GM21423 (cell line): Measurements from ENCODE around the gene POLR1A.

Experiments
- ATAC-seq: cut with Tn5 transposase; IDR thresholded peaks from one replicate; pipeline ENCODE4 v1.9.1; 2021; ENCODE audit warnings: mild to moderate bottlenecking, moderate library complexity; ENCODE audit not compliant: unreplicated experiment

The POLR1A gene

GRCh38 chr2:86039178-86039962, 66.3 kb downstream of the POLR1A start:
- ATAC-seq: no peak

GRCh38 chr2:86038291-86039081, 67.2 kb downstream of the POLR1A start:
- peak; percentile 43 for ATAC-seq

GRCh38 chr2:86037795-86038192, 67.9 kb downstream of the POLR1A start:
- ATAC-seq: no peak

- no peak for ATAC-seq
Measured at GRCh38 chr2:86037141-86037794, 68.4 kb downstream of the POLR1A start.

GRCh38 chr2:86036669-86037138, 69.0 kb downstream of the POLR1A start:
- no peak for ATAC-seq

- peak; percentile 60 for ATAC-seq
Measured at GRCh38 chr2:86035883-86036668, 69.6 kb downstream of the POLR1A start.

- ATAC-seq: no peak
Measured at GRCh38 chr2:86035376-86035882, 70.3 kb downstream of the POLR1A start.

GRCh38 chr2:86033751-86034692, 71.7 kb downstream of the POLR1A start:
- ATAC-seq: no peak

- ATAC-seq: no peak
Measured at GRCh38 chr2:86032861-86033595, 72.7 kb downstream of the POLR1A start.

GRCh38 chr2:86031606-86032005, 74.1 kb downstream of the POLR1A start:
- no peak for ATAC-seq

GRCh38 chr2:86031151-86031550, 74.5 kb downstream of the POLR1A start:
- no peak for ATAC-seq

- ATAC-seq: no peak
Measured at GRCh38 chr2:86029873-86030272, 75.8 kb downstream of the POLR1A start.

GRCh38 chr2:86028766-86029381, 76.8 kb downstream of the POLR1A start:
- ATAC-seq: no peak

GRCh38 chr2:86027922-86028765, 77.5 kb downstream of the POLR1A start:
- no peak for ATAC-seq

GRCh38 chr2:86027196-86027921, 78.3 kb downstream of the POLR1A start:
- ATAC-seq: no peak

- ATAC-seq: no peak
Measured at GRCh38 chr2:86026744-86027065, 79.0 kb downstream of the POLR1A start.
